Subcutaneous abdominal adipose tissue (tissue), 5 donors: ENCODE results near the gene OR4Q3.
A peak's percentile ranks its signal among the peaks of the same experiment; 100 is the strongest.
"Not testable (repeated sequence)": the region's sequence is repeated elsewhere in the genome, so short reads cannot be mapped to it uniquely, and the experiment has no call there.

Experiments
- H3K27ac ChIP-seq: one replicate; pipeline ENCODE4 v1.7.0; 2013; ENCODE audit warnings: low read depth, mild to moderate bottlenecking, inconsistent platforms, low read length, moderate library complexity
- H3K27me3 ChIP-seq, 5 donors: one replicate each; pipeline ENCODE4 v1.7.0; 2013; ENCODE audit warnings: low read length in 5 of 5, inconsistent platforms in 1 of 5; ENCODE audit not compliant: control insufficient read depth in 5 of 5, insufficient read depth in 4 of 5
- H3K36me3 ChIP-seq, 5 donors: one replicate each; pipeline ENCODE4 v1.7.0; 2013; ENCODE audit warnings: low read length in 5 of 5; ENCODE audit not compliant: control insufficient read depth in 5 of 5, insufficient read depth in 5 of 5
- H3K4me1 ChIP-seq, 5 donors: one replicate each; pipeline ENCODE4 v1.7.0; 2013; ENCODE audit warnings: low read length in 5 of 5, mild to moderate bottlenecking in 3 of 5, moderate library complexity in 1 of 5; ENCODE audit not compliant: control insufficient read depth in 5 of 5, insufficient read depth in 5 of 5
- H3K4me3 ChIP-seq, 5 donors: one replicate each; pipeline ENCODE4 v1.7.0; 2013; ENCODE audit warnings: low read length in 5 of 5, low read depth in 1 of 5
- H3K9ac ChIP-seq, 5 donors: one replicate each; pipeline ENCODE4 v1.7.0; 2013; ENCODE audit warnings: low read length in 5 of 5, mild to moderate bottlenecking in 4 of 5, moderate library complexity in 3 of 5
- H3K9me3 ChIP-seq, 5 donors: one replicate each; pipeline ENCODE4 v1.7.0; 2013; ENCODE audit warnings: low read length in 5 of 5; ENCODE audit not compliant: control insufficient read depth in 5 of 5
- donor health status: healthy.
- donor health status: healthy.
- donor health status: healthy.
- donor health status: healthy.
- donor health status: healthy.

Gene OR4Q3

DNA sequence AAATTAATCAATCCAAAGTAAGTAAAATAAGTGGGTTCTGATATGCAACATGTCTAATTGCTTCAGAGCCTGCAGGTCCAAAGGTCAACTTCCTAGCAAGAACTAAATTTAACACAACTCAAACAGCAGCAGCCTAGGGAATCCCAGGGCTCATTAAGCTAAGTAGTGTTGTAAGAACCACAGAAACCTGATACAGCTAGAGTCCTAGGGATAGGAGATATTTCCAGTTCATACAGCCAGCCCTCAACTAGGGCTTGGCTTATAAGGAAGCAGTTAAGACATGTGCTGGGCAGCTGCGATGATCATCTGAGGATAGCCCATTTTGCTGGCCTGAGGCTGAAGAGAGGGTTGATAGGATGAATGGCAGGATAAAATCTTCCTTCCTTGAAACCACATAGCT is at the start of gene OR4Q3:
Gene OR4Q3, plus strand, starts transcription at position 316 of the 400 bp plus-strand sequence.
- no peaks in the 10 kb centered on the region for H3K27me3 ChIP-seq
- H3K9me3 ChIP-seq = no peaks in the 10 kb centered on the region
- H3K36me3 ChIP-seq = no peaks in the 10 kb centered on the region
- H3K4me3 ChIP-seq = no peak within 1 kb of the TSS
- H3K4me1 ChIP-seq = no peaks in the 10 kb centered on the region
- no peak within 1 kb of the TSS for H3K27ac ChIP-seq
- H3K9ac ChIP-seq = no peak within 1 kb of the TSS

- H3K4me3 ChIP-seq = no peak overlapping the region
- H3K36me3 ChIP-seq = no peaks in the 10 kb centered on the region
- peaks cover 2 to 28% (median 10%) of the 10 kb centered on the region in 5 donors for H3K9me3 ChIP-seq
- H3K9ac ChIP-seq = no peak overlapping the region
- H3K27ac ChIP-seq = no peak overlapping the region
- no peaks in the 10 kb centered on the region for H3K27me3 ChIP-seq
- no peaks in the 10 kb centered on the region for H3K4me1 ChIP-seq
Measured at GRCh38 chr14:19729359-19729758, 14.0 kb upstream of the OR4Q3 start.

- no peak overlapping the region for H3K4me3 ChIP-seq
- H3K9me3 ChIP-seq = peaks cover 2 to 28% (median 10%) of the 10 kb centered on the region in 5 donors
- H3K27me3 ChIP-seq = no peaks in the 10 kb centered on the region
- H3K36me3 ChIP-seq = no peaks in the 10 kb centered on the region
- H3K27ac ChIP-seq = no peak overlapping the region
- no peak overlapping the region for H3K9ac ChIP-seq
- H3K4me1 ChIP-seq = no peaks in the 10 kb centered on the region
Measured at GRCh38 chr14:19729763-19730162, 13.6 kb upstream of the OR4Q3 start.

- H3K27ac ChIP-seq, H3K4me1 ChIP-seq, H3K9ac ChIP-seq, H3K27me3 ChIP-seq, H3K36me3 ChIP-seq, H3K4me3 ChIP-seq: not testable (repeated sequence)
- peaks cover 2 to 13% (median 8%) of the 10 kb centered on the region in 5 donors for H3K9me3 ChIP-seq
Measured at GRCh38 chr14:19733893-19734292, 9.5 kb upstream of the OR4Q3 start.

GRCh38 chr14:19752316-19752715 is 8.9 kb downstream of the OR4Q3 start:
- not testable (repeated sequence) for H3K36me3 ChIP-seq, H3K4me3 ChIP-seq, H3K9ac ChIP-seq, H3K9me3 ChIP-seq, H3K4me1 ChIP-seq, H3K27me3 ChIP-seq, H3K27ac ChIP-seq

- H3K27ac ChIP-seq = no peak overlapping the region
- H3K9ac ChIP-seq = no peak overlapping the region
- no peak overlapping the region for H3K4me3 ChIP-seq
- H3K27me3 ChIP-seq = no peaks in the 10 kb centered on the region
- H3K4me1 ChIP-seq = peaks cover 0 to 6% (median 0%) of the 10 kb centered on the region in 5 donors
- H3K9me3 ChIP-seq = no peaks in the 10 kb centered on the region
- H3K36me3 ChIP-seq = no peaks in the 10 kb centered on the region
Measured at GRCh38 chr14:19754172-19754571, 10.8 kb downstream of the OR4Q3 start.

DNA sequence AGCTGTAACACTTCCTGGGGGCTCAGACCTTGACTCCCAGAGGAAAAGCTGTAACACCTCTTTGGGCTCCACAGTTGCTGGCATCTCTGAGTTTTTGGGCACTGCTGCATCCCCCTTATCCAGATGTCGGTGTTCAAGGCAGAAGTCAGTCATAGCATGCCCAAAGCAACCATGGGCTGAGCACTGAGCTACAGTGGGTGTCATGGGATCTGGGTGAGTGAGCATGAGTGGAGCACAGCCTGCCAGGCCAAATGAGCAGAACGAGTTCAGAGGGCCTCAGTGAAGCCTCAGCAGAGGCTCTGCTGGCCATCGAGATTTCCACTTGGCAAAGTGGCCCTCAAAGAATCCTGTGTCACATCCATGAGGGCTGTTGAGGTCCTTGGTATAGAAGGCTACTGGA is 28.1 kb downstream of the OR4Q3 start:
- not testable (repeated sequence) for H3K27ac ChIP-seq, H3K4me1 ChIP-seq, H3K9ac ChIP-seq, H3K36me3 ChIP-seq, H3K27me3 ChIP-seq
- Histone ChIP-seq H3K4me3 (peak overlapping the region in 1 of 5 donors; percentile 5), H3K9me3 (peaks cover 2 to 12% (median 6%) of the 10 kb centered on the region in 5 donors)

- H3K4me3 ChIP-seq = no peak overlapping the region
- no peaks in the 10 kb centered on the region for H3K4me1 ChIP-seq
- no peak overlapping the region for H3K27ac ChIP-seq
- peaks cover 0 to 3% (median 0%) of the 10 kb centered on the region in 5 donors for H3K27me3 ChIP-seq
- no peak overlapping the region for H3K9ac ChIP-seq
- peaks cover 2 to 12% (median 6%) of the 10 kb centered on the region in 5 donors for H3K9me3 ChIP-seq
- no peaks in the 10 kb centered on the region for H3K36me3 ChIP-seq
Measured at GRCh38 chr14:19771895-19772430, 28.6 kb downstream of the OR4Q3 start.

GRCh38 chr14:19772454-19772853 is 29.1 kb downstream of the OR4Q3 start:
- H3K4me1 ChIP-seq, H3K36me3 ChIP-seq, H3K27me3 ChIP-seq, H3K9ac ChIP-seq, H3K4me3 ChIP-seq, H3K27ac ChIP-seq: not testable (repeated sequence)
- H3K9me3 ChIP-seq = peaks cover 2 to 12% (median 6%) of the 10 kb centered on the region in 5 donors

DNA sequence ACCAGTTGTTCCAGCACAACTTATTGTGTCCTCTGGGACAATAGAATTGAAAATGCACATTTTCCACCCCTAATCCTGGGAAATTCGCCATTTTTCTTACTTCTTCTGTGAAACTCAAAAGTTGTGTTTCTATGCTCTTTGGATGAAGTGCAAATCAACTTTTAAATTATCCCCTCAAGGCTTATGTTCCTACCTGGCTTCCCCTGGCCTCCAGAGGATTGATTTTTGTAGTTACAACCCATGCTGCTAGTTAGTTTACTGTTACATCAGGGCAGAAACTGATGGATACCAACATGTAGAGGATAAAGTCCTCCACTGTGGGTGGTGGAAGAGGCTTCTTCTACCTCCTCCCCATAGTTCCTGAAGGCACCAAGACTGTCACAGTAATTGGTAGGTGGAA is 29.8 kb downstream of the OR4Q3 start, which contains the start of gene OR4M1:
Gene OR4M1, plus strand, starts transcription at position 301 of the 400 bp plus-strand sequence. CDS start 6,819 bp downstream, outside the sequence.
- not testable (repeated sequence) for H3K9ac ChIP-seq

More for the DNA sequence above, 29.8 kb downstream of the OR4Q3 start, which contains the start of gene OR4M1:
- not testable (repeated sequence) for H3K36me3 ChIP-seq, H3K4me3 ChIP-seq, H3K27me3 ChIP-seq, H3K27ac ChIP-seq, H3K4me1 ChIP-seq
- H3K9me3 ChIP-seq = peaks cover 2 to 12% (median 6%) of the 10 kb centered on the region in 5 donors
